ENCODE data around the gene PPP1R18.

- no peak for TF ChIP-seq CTCF (IDR thresholded peaks at IDR 0.05)
- TF ChIP-seq ZFX (IDR thresholded peaks at IDR 0.05; ENCODE audit: borderline replicate concordance) = no peak
Observed at GRCh38 chr6:30686908-30687658, 638 bp upstream of the PPP1R18 start.
